Liver (tissue), 9 donors: ENCODE data around the gene MRRF. TPM values are rescaled to one million over a fixed set of nuclear protein-coding genes. Genes with fewer than 3 reads are reported as not detected.

Experiments
- DNase-seq: peaks from one replicate; pipeline ENCODE4 v3.0.0-alpha.2; 2017; ENCODE audit warnings: low spot score
- H3K27ac ChIP-seq, 2 donors: one replicate each; pipeline ENCODE4 v1.7.0; 2013; ENCODE audit warnings: inconsistent platforms in 2 of 2, low read length in 2 of 2, control low read depth in 1 of 2, low read depth in 1 of 2, mild to moderate bottlenecking in 1 of 2
- H3K27me3 ChIP-seq, 4 donors: one replicate each; pipeline versions ENCODE4 v1.6.1 to v1.7.0; 2013; ENCODE audit warnings: low read length in 3 of 4, inconsistent platforms in 1 of 4, mild to moderate bottlenecking in 1 of 4, moderate library complexity in 1 of 4; ENCODE audit not compliant: control insufficient read depth in 4 of 4, insufficient read depth in 4 of 4
- H3K36me3 ChIP-seq, 4 donors: one replicate each; pipeline versions ENCODE4 v1.6.1 to v1.7.0; 2013; ENCODE audit warnings: low read length in 3 of 4, mild to moderate bottlenecking in 3 of 4, low read depth in 1 of 4, moderate library complexity in 1 of 4; ENCODE audit not compliant: control insufficient read depth in 4 of 4, insufficient read depth in 3 of 4
- H3K4me1 ChIP-seq, 4 donors: one replicate each; pipeline versions ENCODE4 v1.6.1 to v1.7.0; 2013; ENCODE audit warnings: low read length in 3 of 4, mild to moderate bottlenecking in 3 of 4, moderate library complexity in 1 of 4; ENCODE audit not compliant: control insufficient read depth in 4 of 4, insufficient read depth in 4 of 4
- H3K4me3 ChIP-seq, 3 donors: one replicate each; pipeline versions ENCODE4 v1.6.1 to v1.7.0; 2013; ENCODE audit warnings: low read length in 3 of 3, control low read depth in 1 of 3, low read depth in 1 of 3, mild to moderate bottlenecking in 1 of 3
- H3K9ac ChIP-seq, 2 donors: one replicate each; pipeline ENCODE4 v1.7.0; 2013; ENCODE audit warnings: low read length in 2 of 2, mild to moderate bottlenecking in 2 of 2, moderate library complexity in 2 of 2, control low read depth in 1 of 2, low read depth in 1 of 2
- H3K9me3 ChIP-seq, 4 donors: one replicate each; pipeline versions ENCODE4 v1.6.1 to v1.7.0; 2013; ENCODE audit warnings: low read length in 3 of 4; ENCODE audit not compliant: control insufficient read depth in 4 of 4
- ATF3 ChIP-seq: IDR thresholded peaks from 2 replicates; pipeline ENCODE4 v1.6.1; 2016; ENCODE audit warnings: antibody characterized with exemption
- CTCF ChIP-seq: fragments of 150-350 bp; IDR thresholded peaks from 2 replicates; pipeline ENCODE4 v1.5.1; 2017; ENCODE audit warnings: improper control_type of control experiment, low read depth, low read length; ENCODE audit not compliant: missing input control
- EGR1 ChIP-seq, 2 donors: IDR thresholded peaks; 2 replicates each; pipeline ENCODE4 v1.6.1; 2016 to 2018; ENCODE audit warnings: antibody characterized with exemption in 2 of 2, low read depth in 2 of 2
- FOXA1 ChIP-seq: IDR thresholded peaks from 2 replicates; pipeline ENCODE4 v1.6.1; 2016; ENCODE audit warnings: antibody characterized with exemption
- FOXA2 ChIP-seq: IDR thresholded peaks from 2 replicates; pipeline ENCODE4 v1.6.1; 2016; ENCODE audit warnings: antibody characterized with exemption
- GABPA ChIP-seq, 2 donors: IDR thresholded peaks in 1 of 2; conservative IDR thresholded peaks in 1 of 2; 2 replicates each; pipeline ENCODE4 v1.6.1; 2016; ENCODE audit warnings: antibody characterized with exemption in 2 of 2, mild to moderate bottlenecking in 1 of 2, moderate library complexity in 1 of 2
- HNF4A ChIP-seq, 2 donors: conservative IDR thresholded peaks; 2 replicates each; pipeline ENCODE4 v1.6.1; 2016; ENCODE audit warnings: antibody characterized with exemption in 2 of 2, mild to moderate bottlenecking in 2 of 2
- HNF4G ChIP-seq: IDR thresholded peaks from 2 replicates; pipeline ENCODE4 v1.6.1; 2016; ENCODE audit warnings: antibody characterized with exemption
- JUND ChIP-seq, 2 donors: IDR thresholded peaks; 2 replicates each; pipeline ENCODE4 v1.6.1; 2016; ENCODE audit warnings: antibody characterized with exemption in 2 of 2
- MAX ChIP-seq: IDR thresholded peaks from 2 replicates; pipeline ENCODE4 v1.6.1; 2016; ENCODE audit warnings: antibody characterized with exemption
- NR2F2 ChIP-seq: IDR thresholded peaks from 2 replicates; pipeline ENCODE4 v1.6.1; 2016; ENCODE audit warnings: antibody characterized with exemption
- RAD21 ChIP-seq, 2 donors: IDR thresholded peaks; 2 replicates each; pipeline ENCODE4 v1.6.1; 2016; ENCODE audit warnings: antibody characterized with exemption in 2 of 2, mild to moderate bottlenecking in 2 of 2
- REST ChIP-seq: IDR thresholded peaks from 2 replicates; pipeline ENCODE4 v1.6.1; 2016; ENCODE audit warnings: antibody characterized with exemption, mild to moderate bottlenecking
- RXRA ChIP-seq, 2 donors: IDR thresholded peaks; 2 replicates each; pipeline ENCODE4 v1.6.1; 2017 to 2018; ENCODE audit warnings: antibody characterized with exemption in 2 of 2, mild to moderate bottlenecking in 1 of 2
- SP1 ChIP-seq: IDR thresholded peaks from 2 replicates; pipeline ENCODE4 v1.6.1; 2018; ENCODE audit warnings: antibody characterized with exemption, mild to moderate bottlenecking
- TAF1 ChIP-seq: conservative IDR thresholded peaks from 2 replicates; pipeline ENCODE4 v1.6.1; 2016; ENCODE audit warnings: antibody characterized with exemption, mild to moderate bottlenecking
- YY1 ChIP-seq: IDR thresholded peaks from 2 replicates; pipeline ENCODE4 v1.6.1; 2016; ENCODE audit warnings: antibody characterized with exemption, mild to moderate bottlenecking
- ZBTB33 ChIP-seq: IDR thresholded peaks from 2 replicates; pipeline ENCODE4 v1.6.1; 2016; ENCODE audit warnings: antibody characterized with exemption
- WGBS: extraction: QIAGEN DNeasy Blood & Tissue Kit; methylation state at CpG from one replicate; pipeline ENCODE4 v1.1.7; 2013; 5-methylcytosine and 5-hydroxymethylcytosine counted together
- polyA plus RNA-seq, 2 donors: library from polyadenylated mRNA; stranded (reverse) in 1 of 2; unstranded in 1 of 2; fragments of 200-250 nt in 1 of 2; fragments of >200 nt in 1 of 2; fragmentation: Nextera tagmentation in 1 of 2; extraction: Ambion mirVana in 1 of 2; gene quantifications; one replicate each; pipeline versions ENCODE4 v1.2.1 to v1.2.3, GENCODE V29; 2013 to 2015
- total RNA-seq, 2 donors: library from RNA; depleted of rRNA; stranded (reverse); fragments of >200 nt; gene quantifications; one replicate each; pipeline ENCODE4 v1.2.3, GENCODE V29; 2014
- donor health status: healthy.
- donor health status: healthy.
- donor health status: healthy.
- donor health status: healthy.
- donor health status: healthy.

MRRF gene
- total and polyA plus RNA-seq, 4 donors = 15.4 to 30.9 (median 22.3) TPM

- 83% methylated on average over 19 of the region's 19 CpGs for WGBS
- Histone ChIP-seq H3K4me3 (no peak overlapping the region), H3K9ac (no peak overlapping the region), H3K36me3 (no peaks in the 10 kb centered on the region), H3K9me3 (peaks cover 0 to 4% (median 0%) of the 10 kb centered on the region in 4 donors), H3K27me3 (no peaks in the 10 kb centered on the region), H3K27ac (no peak overlapping the region), H3K4me1 (peaks cover 2 to 9% (median 7%) of the 10 kb centered on the region in 4 donors)
- DNase-seq = no peak
- no peak for TF ChIP-seq CTCF
- TF ChIP-seq RAD21 (IDR thresholded peaks at IDR 0.05) = no peak
- TF ChIP-seq HNF4G = no peak
- no peak for TF ChIP-seq EGR1 (IDR thresholded peaks at IDR 0.05; ENCODE audit: low read depth in 2 of 2)
- TF ChIP-seq RXRA (IDR thresholded peaks at IDR 0.05) = no peak
- no peak for TF ChIP-seq HNF4A (conservative IDR thresholded peaks at IDR 0.05)
- TF ChIP-seq FOXA1 = no peak
- TF ChIP-seq SP1 = no peak
- no peak for TF ChIP-seq REST
- no peak for TF ChIP-seq YY1
- TF ChIP-seq ATF3 = no peak
- no peak for TF ChIP-seq ZBTB33
- no peak for TF ChIP-seq NR2F2
- TF ChIP-seq MAX = no peak
- no peak for TF ChIP-seq FOXA2
- no peak for TF ChIP-seq JUND (IDR thresholded peaks at IDR 0.05)
- no peak for TF ChIP-seq TAF1
- TF ChIP-seq GABPA (IDR thresholded peaks at IDR 0.05 in 1 of 2, conservative IDR thresholded peaks at IDR 0.05 in 1 of 2) = no peak
These were observed 108.5 kb downstream of the MRRF start for GRCh38 chr9:122372856-122373845.
